Neural cell (in vitro differentiated cells): ENCODE measurements around the gene KIRREL3. TPM values are rescaled to one million over a fixed set of nuclear protein-coding genes. Genes with fewer than 3 reads are reported as not detected.

ENCODE experiments used
- H2AFZ ChIP-seq: fragments of 200-600, 300-800 bp; sonication (generic), shearing (Covaris generic); 2 replicates; pipeline ENCODE4 v1.6.0; 2014; ENCODE audit warnings: low read depth, mild to moderate bottlenecking, antibody characterized with exemption, low read length, moderate library complexity
- H3F3A ChIP-seq: fragments of 200-600 bp; shearing (Covaris generic); 2 replicates; pipeline ENCODE4 v1.6.1; 2016; ENCODE audit warnings: mild to moderate bottlenecking, moderate library complexity, mixed read lengths, antibody characterized with exemption, low read length; ENCODE audit not compliant: insufficient read depth, poor library complexity, severe bottlenecking
- H3K27ac ChIP-seq: fragments of 200-600, 300-800 bp; sonication (generic), shearing (Covaris generic); 2 replicates; pipeline ENCODE4 v1.5.1; 2014; ENCODE audit warnings: mild to moderate bottlenecking, low read length, moderate library complexity
- H3K27me3 ChIP-seq: fragments of 300-800, 200-600 bp; sonication (generic), shearing (Covaris generic); 2 replicates; pipeline ENCODE4 v1.6.0; 2014; ENCODE audit warnings: mild to moderate bottlenecking, low read depth, low read length, moderate library complexity; ENCODE audit not compliant: insufficient read depth
- H3K36me3 ChIP-seq: fragments of 300-800, 200-600 bp; sonication (generic), shearing (Covaris generic); 2 replicates; pipeline ENCODE4 v1.5.1; 2014; ENCODE audit warnings: mild to moderate bottlenecking, antibody characterized with exemption, low read length, moderate library complexity; ENCODE audit not compliant: insufficient read depth
- H3K4me2 ChIP-seq: fragments of 300-800, 200-600 bp; sonication (generic), shearing (Covaris generic); 2 replicates; pipeline ENCODE4 v1.6.0; 2014; ENCODE audit warnings: mild to moderate bottlenecking, low read length
- H3K4me3 ChIP-seq: fragments of 300-800, 200-600 bp; sonication (generic), shearing (Covaris generic); 2 replicates; pipeline ENCODE4 v1.5.1; 2014; ENCODE audit warnings: mild to moderate bottlenecking, low read length, moderate library complexity
- H3K79me2 ChIP-seq: fragments of 200-600 bp; shearing (Covaris generic); replicated peaks from 2 replicates; pipeline ENCODE4 v1.6.0; 2014; ENCODE audit warnings: mild to moderate bottlenecking, low read length, moderate library complexity; ENCODE audit not compliant: insufficient read depth
- H3K9ac ChIP-seq: fragments of 300-800, 200-600 bp; sonication (generic), shearing (Covaris generic); 2 replicates; pipeline ENCODE4 v1.6.1; 2016; ENCODE audit warnings: mild to moderate bottlenecking, low read length, mixed read lengths
- H3K9me2 ChIP-seq: fragments of 200-600 bp; shearing (Covaris generic); 2 replicates; pipeline ENCODE4 v1.6.1; 2016; ENCODE audit warnings: mild to moderate bottlenecking, low read length, mixed read lengths; ENCODE audit not compliant: insufficient read depth
- H3K9me3 ChIP-seq: fragments of 200-600, 300-800 bp; sonication (generic), shearing (Covaris generic); 2 replicates; pipeline ENCODE4 v1.6.1; 2016; ENCODE audit warnings: mild to moderate bottlenecking, mixed run types, low read length, moderate library complexity, mixed read lengths
- H4K20me1 ChIP-seq: fragments of 200-600 bp; shearing (Covaris generic); 2 replicates; pipeline ENCODE4 v1.6.1; 2016; ENCODE audit warnings: mild to moderate bottlenecking, mixed run types; ENCODE audit not compliant: insufficient read depth
- EP300 ChIP-seq: fragments of 450-650 bp; conservative IDR thresholded peaks from 2 replicates; pipeline ENCODE4 v1.6.1; 2014; ENCODE audit warnings: antibody characterized with exemption, mild to moderate bottlenecking, moderate library complexity; ENCODE audit not compliant: poor library complexity, severe bottlenecking
- EZH2 ChIP-seq: fragments of 200-600, 300-800 bp; shearing (Covaris generic), sonication (generic); IDR thresholded peaks from 2 replicates; pipeline ENCODE4 v1.6.1; 2014; ENCODE audit warnings: antibody characterized with exemption, low read length, borderline replicate concordance, mild to moderate bottlenecking; ENCODE audit not compliant: insufficient read depth, poor library complexity, severe bottlenecking
- MXI1 ChIP-seq: fragments of 450-650 bp; conservative IDR thresholded peaks from 2 replicates; pipeline ENCODE4 v1.6.1; 2014; ENCODE audit warnings: antibody characterized with exemption, mild to moderate bottlenecking; ENCODE audit not compliant: poor library complexity, severe bottlenecking
- POLR2AphosphoS5 ChIP-seq: IDR thresholded peaks from 2 replicates; pipeline ENCODE4 v1.6.1; 2012
- RAD21 ChIP-seq: fragments of 450-650 bp; conservative IDR thresholded peaks from 2 replicates; pipeline ENCODE4 v1.6.1; 2014; ENCODE audit warnings: antibody characterized with exemption, mild to moderate bottlenecking, moderate library complexity
- SMC3 ChIP-seq: fragments of 450-650 bp; conservative IDR thresholded peaks from 2 replicates; pipeline ENCODE4 v1.6.1; 2014; ENCODE audit warnings: antibody characterized with exemption, mild to moderate bottlenecking, moderate library complexity; ENCODE audit not compliant: poor library complexity
- TAF1 ChIP-seq: IDR thresholded peaks from 2 replicates; pipeline ENCODE4 v1.6.1; 2012; ENCODE audit warnings: low read depth
- polyA plus RNA-seq: library from polyadenylated mRNA; depleted of rRNA; stranded (reverse); fragments of >200 nt; gene quantifications from 2 replicates; pipeline ENCODE4 v1.2.3, GENCODE V29; 2014
- TF ChIP-seq, protein P1 (sequence below): IDR thresholded peaks from 2 replicates; pipeline ENCODE4 v1.6.1; 2012; ENCODE audit warnings: borderline replicate concordance
- TF ChIP-seq, protein P2 (sequence below): fragments of 450-650 bp; IDR thresholded peaks from 2 replicates; pipeline ENCODE4 v1.5.1; 2014; ENCODE audit warnings: antibody characterized with exemption, mild to moderate bottlenecking, moderate library complexity; ENCODE audit not compliant: poor library complexity, severe bottlenecking

Gene KIRREL3
- polyA plus RNA-seq, 1 donor from 2014 or later, result 23.8 TPM

DNA sequence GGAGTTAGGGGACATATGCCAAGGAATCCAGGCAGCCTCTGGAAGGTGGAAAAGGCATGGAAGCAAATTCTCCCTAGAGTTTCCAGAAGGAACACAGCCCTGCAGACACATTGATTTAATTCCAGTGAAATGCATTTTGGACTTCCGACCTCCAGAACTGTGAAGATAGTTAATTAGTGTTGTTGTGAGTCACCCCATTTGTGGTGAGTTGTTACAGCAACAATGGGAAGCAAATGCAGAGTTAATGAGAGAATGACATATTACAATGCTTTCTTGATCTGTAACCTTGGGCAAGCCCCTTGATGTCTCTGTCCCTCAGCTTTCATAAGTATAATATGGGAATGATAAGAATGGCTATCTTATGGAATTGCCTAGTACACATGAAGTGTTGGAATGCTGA, 178.7 kb downstream of the KIRREL3 start:
- Histone ChIP-seq H2AFZ (no peak overlapping the region), H3K79me2 (no peaks in the 10 kb centered on the region), H3K27ac (no peak overlapping the region), H3K9me2 (no peaks in the 10 kb centered on the region), H3K9ac (no peak overlapping the region), H3K4me2 (no peak overlapping the region), H3K27me3 (no peaks in the 10 kb centered on the region), H3K9me3 (no peaks in the 10 kb centered on the region), H4K20me1 (no peaks in the 10 kb centered on the region), H3F3A (no peaks in the 10 kb centered on the region), H3K4me3 (no peak overlapping the region), H3K36me3 (no peaks in the 10 kb centered on the region)
- TF ChIP-seq SMC3 (no peak), MXI1 (no peak), RAD21 (no peak), TAF1 (no peak), EP300 (no peak), POLR2AphosphoS5 (no peak), EZH2 (no peak)
- TF ChIP-seq, protein P1, sequence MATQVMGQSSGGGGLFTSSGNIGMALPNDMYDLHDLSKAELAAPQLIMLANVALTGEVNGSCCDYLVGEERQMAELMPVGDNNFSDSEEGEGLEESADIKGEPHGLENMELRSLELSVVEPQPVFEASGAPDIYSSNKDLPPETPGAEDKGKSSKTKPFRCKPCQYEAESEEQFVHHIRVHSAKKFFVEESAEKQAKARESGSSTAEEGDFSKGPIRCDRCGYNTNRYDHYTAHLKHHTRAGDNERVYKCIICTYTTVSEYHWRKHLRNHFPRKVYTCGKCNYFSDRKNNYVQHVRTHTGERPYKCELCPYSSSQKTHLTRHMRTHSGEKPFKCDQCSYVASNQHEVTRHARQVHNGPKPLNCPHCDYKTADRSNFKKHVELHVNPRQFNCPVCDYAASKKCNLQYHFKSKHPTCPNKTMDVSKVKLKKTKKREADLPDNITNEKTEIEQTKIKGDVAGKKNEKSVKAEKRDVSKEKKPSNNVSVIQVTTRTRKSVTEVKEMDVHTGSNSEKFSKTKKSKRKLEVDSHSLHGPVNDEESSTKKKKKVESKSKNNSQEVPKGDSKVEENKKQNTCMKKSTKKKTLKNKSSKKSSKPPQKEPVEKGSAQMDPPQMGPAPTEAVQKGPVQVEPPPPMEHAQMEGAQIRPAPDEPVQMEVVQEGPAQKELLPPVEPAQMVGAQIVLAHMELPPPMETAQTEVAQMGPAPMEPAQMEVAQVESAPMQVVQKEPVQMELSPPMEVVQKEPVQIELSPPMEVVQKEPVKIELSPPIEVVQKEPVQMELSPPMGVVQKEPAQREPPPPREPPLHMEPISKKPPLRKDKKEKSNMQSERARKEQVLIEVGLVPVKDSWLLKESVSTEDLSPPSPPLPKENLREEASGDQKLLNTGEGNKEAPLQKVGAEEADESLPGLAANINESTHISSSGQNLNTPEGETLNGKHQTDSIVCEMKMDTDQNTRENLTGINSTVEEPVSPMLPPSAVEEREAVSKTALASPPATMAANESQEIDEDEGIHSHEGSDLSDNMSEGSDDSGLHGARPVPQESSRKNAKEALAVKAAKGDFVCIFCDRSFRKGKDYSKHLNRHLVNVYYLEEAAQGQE, result no peak
- TF ChIP-seq, protein P2, sequence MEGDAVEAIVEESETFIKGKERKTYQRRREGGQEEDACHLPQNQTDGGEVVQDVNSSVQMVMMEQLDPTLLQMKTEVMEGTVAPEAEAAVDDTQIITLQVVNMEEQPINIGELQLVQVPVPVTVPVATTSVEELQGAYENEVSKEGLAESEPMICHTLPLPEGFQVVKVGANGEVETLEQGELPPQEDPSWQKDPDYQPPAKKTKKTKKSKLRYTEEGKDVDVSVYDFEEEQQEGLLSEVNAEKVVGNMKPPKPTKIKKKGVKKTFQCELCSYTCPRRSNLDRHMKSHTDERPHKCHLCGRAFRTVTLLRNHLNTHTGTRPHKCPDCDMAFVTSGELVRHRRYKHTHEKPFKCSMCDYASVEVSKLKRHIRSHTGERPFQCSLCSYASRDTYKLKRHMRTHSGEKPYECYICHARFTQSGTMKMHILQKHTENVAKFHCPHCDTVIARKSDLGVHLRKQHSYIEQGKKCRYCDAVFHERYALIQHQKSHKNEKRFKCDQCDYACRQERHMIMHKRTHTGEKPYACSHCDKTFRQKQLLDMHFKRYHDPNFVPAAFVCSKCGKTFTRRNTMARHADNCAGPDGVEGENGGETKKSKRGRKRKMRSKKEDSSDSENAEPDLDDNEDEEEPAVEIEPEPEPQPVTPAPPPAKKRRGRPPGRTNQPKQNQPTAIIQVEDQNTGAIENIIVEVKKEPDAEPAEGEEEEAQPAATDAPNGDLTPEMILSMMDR, result no peak

DNA sequence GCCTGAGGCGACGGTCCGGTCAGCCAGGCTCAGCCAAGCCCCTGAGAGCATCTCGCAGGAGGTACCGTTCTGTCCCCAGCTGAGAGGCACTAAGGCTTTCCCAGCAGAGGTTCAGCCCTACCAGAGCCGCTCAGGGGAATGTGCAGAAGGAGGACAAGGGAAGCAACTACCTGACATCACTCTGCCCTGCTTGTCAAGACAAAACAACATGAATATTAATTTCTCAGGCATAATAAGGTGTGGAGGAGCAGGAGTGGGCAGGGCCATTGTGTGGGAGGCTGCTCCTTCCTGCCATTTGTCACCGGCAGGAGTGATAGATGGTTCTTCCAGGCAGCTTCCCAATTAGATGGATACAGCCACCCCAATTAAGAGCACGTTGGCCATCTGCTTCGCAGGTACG, 181.4 kb downstream of the KIRREL3 start:
- Histone ChIP-seq H3K9me2 (no peaks in the 10 kb centered on the region), H2AFZ (no peak overlapping the region), H3K27ac (no peak overlapping the region), H3K36me3 (no peaks in the 10 kb centered on the region), H3K9ac (no peak overlapping the region), H3K9me3 (no peaks in the 10 kb centered on the region), H4K20me1 (no peaks in the 10 kb centered on the region), H3F3A (no peaks in the 10 kb centered on the region), H3K4me2 (no peak overlapping the region), H3K27me3 (no peaks in the 10 kb centered on the region), H3K79me2 (no peaks in the 10 kb centered on the region), H3K4me3 (no peak overlapping the region)
- TF ChIP-seq, protein P1, result no peak
- TF ChIP-seq MXI1 (no peak), RAD21 (no peak), TAF1 (no peak), POLR2AphosphoS5 (no peak), EZH2 (no peak), EP300 (no peak), SMC3 (no peak)
- TF ChIP-seq, protein P2, result no peak
